ENCODE results near the gene ASRGL1.

DNA sequence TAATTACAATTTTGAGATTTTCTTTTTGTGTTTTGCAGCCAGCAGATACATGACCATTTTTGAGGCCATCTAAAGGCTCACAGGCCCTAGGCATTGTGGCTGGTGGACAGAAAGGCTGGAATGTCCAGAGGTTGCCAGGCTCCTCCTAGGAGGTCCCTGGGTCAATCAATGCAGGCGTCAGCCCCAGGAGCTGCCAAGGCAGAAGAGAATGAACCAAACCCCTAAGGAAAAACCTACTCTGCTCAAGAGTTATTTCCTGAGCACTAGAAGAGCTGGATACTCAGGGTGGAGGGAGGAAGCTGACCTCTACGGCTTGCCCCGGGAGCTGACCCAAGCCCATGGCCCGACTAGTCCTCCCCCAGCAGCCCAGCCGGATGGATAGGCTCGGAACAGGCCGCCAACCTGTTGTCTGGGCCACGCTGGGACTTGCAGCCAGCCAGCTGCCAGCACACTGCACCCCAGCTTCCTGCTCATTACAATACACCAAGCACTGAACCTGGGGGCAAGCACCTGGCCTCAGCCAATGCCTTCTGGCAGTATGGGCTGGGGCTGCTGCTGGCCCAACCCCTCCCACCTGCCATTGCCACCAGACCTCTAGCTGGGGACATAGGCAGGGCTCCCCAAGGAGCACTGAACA, 75.9 kb downstream of the ASRGL1 start:
- TF ChIP-seq, protein P1, sequence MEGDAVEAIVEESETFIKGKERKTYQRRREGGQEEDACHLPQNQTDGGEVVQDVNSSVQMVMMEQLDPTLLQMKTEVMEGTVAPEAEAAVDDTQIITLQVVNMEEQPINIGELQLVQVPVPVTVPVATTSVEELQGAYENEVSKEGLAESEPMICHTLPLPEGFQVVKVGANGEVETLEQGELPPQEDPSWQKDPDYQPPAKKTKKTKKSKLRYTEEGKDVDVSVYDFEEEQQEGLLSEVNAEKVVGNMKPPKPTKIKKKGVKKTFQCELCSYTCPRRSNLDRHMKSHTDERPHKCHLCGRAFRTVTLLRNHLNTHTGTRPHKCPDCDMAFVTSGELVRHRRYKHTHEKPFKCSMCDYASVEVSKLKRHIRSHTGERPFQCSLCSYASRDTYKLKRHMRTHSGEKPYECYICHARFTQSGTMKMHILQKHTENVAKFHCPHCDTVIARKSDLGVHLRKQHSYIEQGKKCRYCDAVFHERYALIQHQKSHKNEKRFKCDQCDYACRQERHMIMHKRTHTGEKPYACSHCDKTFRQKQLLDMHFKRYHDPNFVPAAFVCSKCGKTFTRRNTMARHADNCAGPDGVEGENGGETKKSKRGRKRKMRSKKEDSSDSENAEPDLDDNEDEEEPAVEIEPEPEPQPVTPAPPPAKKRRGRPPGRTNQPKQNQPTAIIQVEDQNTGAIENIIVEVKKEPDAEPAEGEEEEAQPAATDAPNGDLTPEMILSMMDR (IDR thresholded peaks at IDR 0.05): no peak
- TF ChIP-seq POLR2A (IDR thresholded peaks at IDR 0.05): no peak

Data from breast epithelium (tissue), 3 donors.